ENCODE results near the gene XXYLT1. TPM values are rescaled to one million over a fixed set of nuclear protein-coding genes. Genes with fewer than 3 reads are reported as not detected.

Gene XXYLT1
- total RNA-seq, 2 experiments from 2014 or later, result 17.2 to 19.6 TPM

DNA sequence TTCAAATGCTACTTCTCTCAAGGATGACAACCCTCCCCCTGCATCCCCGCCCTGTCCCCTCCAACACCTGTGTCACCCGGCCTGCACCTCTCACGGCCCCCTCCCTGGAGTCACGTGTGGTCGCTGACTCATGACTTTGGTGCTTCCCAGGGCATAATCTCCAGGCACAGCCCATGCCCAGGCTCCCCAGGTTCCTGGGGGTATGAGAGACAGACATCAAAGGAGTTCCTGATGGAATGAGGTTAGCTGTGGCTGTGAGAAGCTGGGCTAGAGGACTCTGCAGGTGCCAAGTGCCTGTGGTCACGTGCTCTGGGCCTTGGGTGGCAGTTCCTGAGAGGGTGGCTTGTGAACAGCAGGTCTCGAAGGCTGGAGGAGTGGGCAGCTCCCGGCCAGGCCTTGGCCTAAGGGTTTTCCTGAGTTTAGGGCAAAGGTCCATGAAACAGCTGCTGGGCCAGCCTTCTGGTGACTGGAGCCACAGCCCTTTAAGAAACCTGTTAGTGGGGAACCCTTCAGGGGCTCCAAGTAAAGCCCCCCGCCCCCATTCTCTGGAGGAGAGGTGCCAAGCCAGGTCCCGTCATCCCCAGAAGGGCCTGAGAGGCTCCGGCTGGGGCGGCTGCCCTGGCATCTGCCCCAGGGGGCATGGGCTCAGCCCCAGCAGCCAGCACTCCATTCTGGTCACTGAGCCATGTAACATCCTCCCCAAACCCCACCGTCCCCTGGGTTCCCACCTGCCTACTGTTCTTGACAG is 230.0 kb downstream of the XXYLT1 start:
- ChIA-PET POLR2A (interaction anchor here (0.7 kb wide), 1 partner anchor 1367 kb away, joined by 3 read pairs; no protein-coding TSS in a partner anchor), CTCF (ENCODE audit: unreplicated experiment) (no interaction called here)
- intact Hi-C loops (cut with micrococcal nuclease; ENCODE audit: unreplicated experiment), result no loop called here
- TF ChIP-seq EZH2phosphoT487 (IDR thresholded peaks at IDR 0.05; ENCODE audit: borderline replicate concordance, low read depth, low read length) (no peak), CTCF (conservative IDR thresholded peaks at IDR 0.05; ENCODE audit: low read length) (no peak)
- H3K9me2 ChIP-seq (ENCODE audit: insufficient read depth, low read length), result no peaks in the 10 kb centered on the region
- H2AFZ ChIP-seq (ENCODE audit: low read length), result no peak overlapping the region
- BruUV-seq (replicated peaks), result no TSS peak
- no peaks in the 10 kb centered on the region for H3K36me3 ChIP-seq (ENCODE audit: insufficient read depth, low read length)
- H4K20me1 ChIP-seq (ENCODE audit: insufficient read depth, low read length), result no peaks in the 10 kb centered on the region
- H3K4me3 ChIP-seq (ENCODE audit: low read depth, low read length, poor library complexity, severe bottlenecking), result no peak overlapping the region
- no peaks in the 10 kb centered on the region for H3K79me2 ChIP-seq (ENCODE audit: insufficient read depth, low read depth, low read length)
- H3K4me1 ChIP-seq (ENCODE audit: insufficient read depth, low read length, poor library complexity, severe bottlenecking), result peaks cover 14% of the 10 kb centered on the region
- DNase-seq (ENCODE audit: low spot score), result no peak
- no peak overlapping the region for H3K27ac ChIP-seq (ENCODE audit: low read depth, low read length, poor library complexity, severe bottlenecking)
- H3K4me2 ChIP-seq (ENCODE audit: low read length), result no peak overlapping the region
- H3K9me3 ChIP-seq (ENCODE audit: low read length), result no peaks in the 10 kb centered on the region

DNA sequence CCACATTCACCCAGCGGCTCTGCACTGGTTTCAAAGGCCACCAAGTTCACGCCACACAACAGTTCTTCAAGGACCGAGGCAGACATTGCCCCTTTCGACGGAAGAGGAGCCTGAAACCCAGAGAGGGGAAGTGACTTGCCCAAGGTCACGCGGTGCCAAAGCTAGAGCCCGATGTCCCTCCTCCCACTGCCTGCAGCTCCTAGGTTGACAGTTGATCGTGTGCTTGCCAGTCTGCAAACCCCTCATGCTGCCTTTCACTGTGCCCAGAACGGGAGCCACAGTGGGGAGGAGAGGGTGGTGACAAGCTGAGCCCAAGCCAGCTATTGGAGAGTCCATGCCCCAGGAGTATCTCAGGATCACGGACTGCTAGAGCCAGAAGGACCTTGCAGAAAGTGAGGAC is 230.9 kb downstream of the XXYLT1 start:
- H3K9me3 ChIP-seq (ENCODE audit: low read length), result no peaks in the 10 kb centered on the region
- no peak overlapping the region; the same call in 1 of the 2 replicates for H3K4me2 ChIP-seq (ENCODE audit: low read length)
- TF ChIP-seq CTCF (conservative IDR thresholded peaks at IDR 0.05; ENCODE audit: low read length) (no peak), EZH2phosphoT487 (IDR thresholded peaks at IDR 0.05; ENCODE audit: borderline replicate concordance, low read depth, low read length) (no peak)
- peak; percentile 44 for DNase-seq (ENCODE audit: low spot score)
- no peaks in the 10 kb centered on the region for H3K36me3 ChIP-seq (ENCODE audit: insufficient read depth, low read length)
- CTCF ChIA-PET (ENCODE audit: unreplicated experiment), result interaction anchor here (0.8 kb wide), 1 partner anchor 352 kb away, joined by 5 read pairs; no protein-coding TSS in a partner anchor
- H3K4me1 ChIP-seq (ENCODE audit: insufficient read depth, low read length, poor library complexity, severe bottlenecking), result peaks cover 14% of the 10 kb centered on the region
- peak overlapping the region; percentile 7; the same call in 1 of the 2 replicates for H2AFZ ChIP-seq (ENCODE audit: low read length)
- H4K20me1 ChIP-seq (ENCODE audit: insufficient read depth, low read length), result no peaks in the 10 kb centered on the region
- H3K79me2 ChIP-seq (ENCODE audit: insufficient read depth, low read depth, low read length), result no peaks in the 10 kb centered on the region
- POLR2A ChIA-PET, result interaction anchor here (1.4 kb wide), 1 partner anchor 10 kb away, joined by 3 read pairs; no protein-coding TSS in a partner anchor
- H3K4me3 ChIP-seq (ENCODE audit: low read depth, low read length, poor library complexity, severe bottlenecking), result no peak overlapping the region
- no TSS peak for BruUV-seq (replicated peaks)
- intact Hi-C loops (cut with micrococcal nuclease; ENCODE audit: unreplicated experiment), result no loop called here
- H3K9me2 ChIP-seq (ENCODE audit: insufficient read depth, low read length), result no peaks in the 10 kb centered on the region
- H3K27ac ChIP-seq (ENCODE audit: low read depth, low read length, poor library complexity, severe bottlenecking), result no peak overlapping the region

All from OCI-LY7 (cell line).